ENCODE data around the gene TNFAIP8. TPM values are rescaled to one million over a fixed set of nuclear protein-coding genes. Genes with fewer than 3 reads are reported as not detected.

The TNFAIP8 gene
- total and polyA plus RNA-seq, 2 of the 13 experiments (the other 11 are each of a cell fraction or from before 2014, with no cell fraction given): 6.4 to 11.2 TPM

- no peaks in the 10 kb centered on the region for H3K9me3 ChIP-seq (ENCODE audit: low read length)
- POLR2A ChIA-PET: no interaction called here
- no peak for TF ChIP-seq KDM1A (CRISPR knock-in tag; IDR thresholded peaks at IDR 0.05)
- no peak for TF ChIP-seq ETV5 (CRISPR knock-in tag; IDR thresholded peaks at IDR 0.05; ENCODE audit: borderline replicate concordance)
- TF ChIP-seq BCL6 (CRISPR knock-in tag; IDR thresholded peaks at IDR 0.05): no peak
- TF ChIP-seq ADNP (CRISPR knock-in tag; IDR thresholded peaks at IDR 0.05): no peak
- TF ChIP-seq ZNF616 (CRISPR knock-in tag; IDR thresholded peaks at IDR 0.05; ENCODE audit: low read depth): no peak
- TF ChIP-seq TBX3 (IDR thresholded peaks at IDR 0.05; ENCODE audit: borderline replicate concordance): no peak
- no peak for TF ChIP-seq ARNTL (CRISPR knock-in tag; IDR thresholded peaks at IDR 0.05)
- TF ChIP-seq SRSF4 (IDR thresholded peaks at IDR 0.05; ENCODE audit: low read depth, low read length, poor library complexity, severe bottlenecking): no peak
- no peak for TF ChIP-seq TSC22D2 (CRISPR knock-in tag; IDR thresholded peaks at IDR 0.05; ENCODE audit: borderline replicate concordance)
- TF ChIP-seq MEF2D (CRISPR knock-in tag; IDR thresholded peaks at IDR 0.05): no peak
- TF ChIP-seq ZNF143 (CRISPR knock-in tag; IDR thresholded peaks at IDR 0.05): no peak
- TF ChIP-seq THRA (CRISPR knock-in tag; IDR thresholded peaks at IDR 0.05; ENCODE audit: borderline replicate concordance): no peak
- TF ChIP-seq ZNF232 (CRISPR knock-in tag; IDR thresholded peaks at IDR 0.05; ENCODE audit: borderline replicate concordance): no peak
- TF ChIP-seq CEBPB (IDR thresholded peaks at IDR 0.05; ENCODE audit: borderline replicate concordance, low read depth, low read length): no peak
- no peak for TF ChIP-seq POLR2AphosphoS5 (IDR thresholded peaks at IDR 0.05; ENCODE audit: low read depth, low read length)
- no peak for TF ChIP-seq DR1 (CRISPR knock-in tag; IDR thresholded peaks at IDR 0.05)
- no peak for TF ChIP-seq RFX5 (IDR thresholded peaks at IDR 0.05; ENCODE audit: low read depth, low read length)
- TF ChIP-seq ZNF614 (CRISPR knock-in tag; IDR thresholded peaks at IDR 0.05; ENCODE audit: borderline replicate concordance): no peak
- TF ChIP-seq RELA (CRISPR knock-in tag; IDR thresholded peaks at IDR 0.05): no peak
- H2AFZ ChIP-seq (ENCODE audit: low read length): no peak overlapping the region
- H3K79me2 ChIP-seq (ENCODE audit: insufficient read depth, low read length): no peaks in the 10 kb centered on the region
- H4K20me1 ChIP-seq (ENCODE audit: insufficient read depth, low read length): no peaks in the 10 kb centered on the region
- in situ Hi-C loops (cut with HindIII; ENCODE audit: extremely low pct_ligation_motif_present, low pct_unique_long_range_greater_than_20kb): no loop called here
- no peak overlapping the region for H3K9ac ChIP-seq (ENCODE audit: insufficient read depth, low read depth, low read length)
- no peak for ATAC-seq
- DNase-seq (ENCODE audit: low spot score): no peak
- intact Hi-C loops (cut with micrococcal nuclease; ENCODE audit: unreplicated experiment): no loop called here
- no peak overlapping the region for H3K4me3 ChIP-seq (replicated peaks in 1 of 3; ENCODE audit: insufficient read depth in 1 of 3, low read depth in 2 of 3, low read length in 3 of 3)
- no peaks in the 10 kb centered on the region for H3K27me3 ChIP-seq (ENCODE audit: control insufficient read depth in 1 of 2, insufficient read depth in 2 of 2, low read length in 2 of 2)
- no peaks in the 10 kb centered on the region for H3K36me3 ChIP-seq (replicated peaks in 1 of 2; ENCODE audit: control insufficient read depth in 1 of 2, insufficient read depth in 2 of 2, low read length in 2 of 2)
- BruUV-seq (replicated peaks): no TSS peak
- FAIRE-seq: no peak
- WGBS (ENCODE audit: low lambda C conversion rate): 88% methylated on average over 3 of the region's 3 CpGs
- no peak overlapping the region for H3K27ac ChIP-seq (ENCODE audit: extremely low read length, insufficient read depth, low read length)
- CTCF ChIA-PET (ENCODE audit: low intra/inter-chr PET ratio, low total read pairs): no interaction called here
- H3K4me1 ChIP-seq (ENCODE audit: insufficient read depth, low read length): peaks cover 12% of the 10 kb centered on the region
- H3K4me2 ChIP-seq (ENCODE audit: low read depth, low read length): no peak overlapping the region
Measured at GRCh38 chr5:119365847-119366539, 10.2 kb downstream of the TNFAIP8 start.

Data from HepG2 (cell line).